Subcutaneous adipose tissue (tissue), 4 donors: ENCODE data around the gene DYNLT5. TPM values are rescaled to one million over a fixed set of nuclear protein-coding genes. Genes with fewer than 3 reads are reported as not detected.

Experiments
- total RNA-seq, 4 donors: library from RNA; depleted of rRNA; stranded (reverse); fragments of >200 nt; gene quantifications; one replicate each; pipeline ENCODE4 v1.1.0, GENCODE V29; 2016
- TF ChIP-seq, protein P1 (sequence below): fragments of 450-650 bp; IDR thresholded peaks from one replicate; pipeline ENCODE4 v1.5.1; 2016; ENCODE audit warnings: low read depth, mild to moderate bottlenecking, control low read depth, antibody characterized with exemption, moderate library complexity

Gene DYNLT5
- total RNA-seq, 4 donors from 2014 or later = 0.51 to 4.8 (median 2.8) TPM; not detected in 1

DNA sequence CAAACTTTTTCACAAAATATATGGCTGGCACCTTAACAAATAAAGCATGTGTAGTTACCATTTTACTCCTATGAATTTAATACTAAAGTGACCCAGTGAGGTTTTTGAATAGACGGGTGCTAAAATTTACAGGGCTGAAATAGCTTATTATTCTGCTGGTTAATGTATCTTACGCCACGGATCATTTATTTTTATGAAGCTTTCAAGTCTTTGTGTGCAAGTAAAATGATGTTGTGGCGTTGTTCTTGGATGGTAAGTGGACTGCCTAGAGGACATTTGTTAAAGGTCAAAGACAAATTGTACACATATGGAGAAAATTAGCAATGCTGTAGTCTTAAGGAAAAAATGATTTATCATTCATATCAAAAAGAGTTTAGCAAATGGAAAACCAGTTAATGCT lies 26.0 kb downstream of the DYNLT5 start:
- TF ChIP-seq, protein P1, sequence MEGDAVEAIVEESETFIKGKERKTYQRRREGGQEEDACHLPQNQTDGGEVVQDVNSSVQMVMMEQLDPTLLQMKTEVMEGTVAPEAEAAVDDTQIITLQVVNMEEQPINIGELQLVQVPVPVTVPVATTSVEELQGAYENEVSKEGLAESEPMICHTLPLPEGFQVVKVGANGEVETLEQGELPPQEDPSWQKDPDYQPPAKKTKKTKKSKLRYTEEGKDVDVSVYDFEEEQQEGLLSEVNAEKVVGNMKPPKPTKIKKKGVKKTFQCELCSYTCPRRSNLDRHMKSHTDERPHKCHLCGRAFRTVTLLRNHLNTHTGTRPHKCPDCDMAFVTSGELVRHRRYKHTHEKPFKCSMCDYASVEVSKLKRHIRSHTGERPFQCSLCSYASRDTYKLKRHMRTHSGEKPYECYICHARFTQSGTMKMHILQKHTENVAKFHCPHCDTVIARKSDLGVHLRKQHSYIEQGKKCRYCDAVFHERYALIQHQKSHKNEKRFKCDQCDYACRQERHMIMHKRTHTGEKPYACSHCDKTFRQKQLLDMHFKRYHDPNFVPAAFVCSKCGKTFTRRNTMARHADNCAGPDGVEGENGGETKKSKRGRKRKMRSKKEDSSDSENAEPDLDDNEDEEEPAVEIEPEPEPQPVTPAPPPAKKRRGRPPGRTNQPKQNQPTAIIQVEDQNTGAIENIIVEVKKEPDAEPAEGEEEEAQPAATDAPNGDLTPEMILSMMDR = no peak

DNA sequence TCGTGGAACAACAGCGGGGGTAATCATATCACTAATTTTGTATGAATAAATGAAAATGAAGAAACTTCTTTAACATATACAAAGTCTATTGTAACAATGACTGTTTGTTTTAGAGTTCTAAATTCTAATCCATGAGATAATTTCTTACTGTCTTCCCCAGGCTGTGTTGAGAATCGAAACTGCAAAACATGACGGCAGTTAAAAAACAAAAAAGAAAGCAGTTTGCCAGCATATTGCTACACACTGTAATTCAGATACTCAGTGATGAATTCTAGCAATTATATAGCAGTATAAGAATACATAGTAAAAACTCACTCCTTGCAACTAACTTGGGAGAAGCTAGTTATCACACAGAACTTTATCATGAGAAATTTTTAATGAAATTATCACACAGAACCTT lies 26.7 kb downstream of the DYNLT5 start:
- TF ChIP-seq, protein P1 = no peak

DNA sequence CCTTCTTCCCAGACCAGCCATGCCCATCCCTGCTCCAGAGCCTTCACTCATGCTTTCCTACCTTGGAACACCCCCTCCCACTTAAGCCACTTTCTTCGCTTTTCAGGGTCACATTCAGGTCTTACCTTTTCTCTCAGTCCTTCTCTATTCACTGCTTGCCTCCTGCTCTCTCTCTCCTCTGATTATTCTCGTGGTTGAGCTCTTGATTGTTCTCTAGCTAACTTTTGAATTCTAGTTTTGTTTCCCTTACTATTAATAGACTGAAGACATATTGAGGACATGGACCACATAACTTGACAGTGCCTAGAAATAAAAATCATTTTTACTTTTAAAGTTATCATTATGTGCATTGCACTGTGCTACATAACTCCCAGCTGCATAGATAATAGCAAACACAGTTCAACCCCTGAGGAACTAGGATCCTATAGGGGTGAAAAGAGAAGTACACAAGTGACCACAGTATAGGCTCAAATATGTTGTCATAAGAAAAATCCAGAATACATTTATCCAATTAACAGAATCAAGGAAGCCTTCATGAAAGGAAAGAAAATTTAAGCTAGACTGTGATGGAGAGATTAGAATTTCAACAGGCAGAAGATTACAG lies 27.3 kb downstream of the DYNLT5 start:
- TF ChIP-seq, protein P1 = no peak

DNA sequence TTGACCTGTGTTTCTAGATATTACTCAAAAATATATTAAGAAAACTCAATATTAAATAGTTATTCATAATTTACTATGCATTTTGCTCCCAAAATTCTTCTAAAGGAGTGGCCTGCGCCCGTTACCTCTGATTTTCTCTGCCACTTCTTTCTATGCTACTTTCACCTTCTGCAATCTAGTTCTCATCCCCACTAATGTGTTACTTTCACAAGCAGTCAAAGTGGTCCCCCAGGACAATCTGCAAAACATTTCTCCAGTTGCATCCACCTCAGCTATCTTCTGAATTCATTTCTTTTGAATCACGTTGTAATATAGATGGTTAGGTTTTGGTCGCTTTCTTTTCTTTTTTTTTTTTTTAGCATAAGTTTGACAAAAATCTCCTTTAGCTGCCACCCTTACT lies 35.4 kb downstream of the DYNLT5 start:
- TF ChIP-seq, protein P1 = no peak

DNA sequence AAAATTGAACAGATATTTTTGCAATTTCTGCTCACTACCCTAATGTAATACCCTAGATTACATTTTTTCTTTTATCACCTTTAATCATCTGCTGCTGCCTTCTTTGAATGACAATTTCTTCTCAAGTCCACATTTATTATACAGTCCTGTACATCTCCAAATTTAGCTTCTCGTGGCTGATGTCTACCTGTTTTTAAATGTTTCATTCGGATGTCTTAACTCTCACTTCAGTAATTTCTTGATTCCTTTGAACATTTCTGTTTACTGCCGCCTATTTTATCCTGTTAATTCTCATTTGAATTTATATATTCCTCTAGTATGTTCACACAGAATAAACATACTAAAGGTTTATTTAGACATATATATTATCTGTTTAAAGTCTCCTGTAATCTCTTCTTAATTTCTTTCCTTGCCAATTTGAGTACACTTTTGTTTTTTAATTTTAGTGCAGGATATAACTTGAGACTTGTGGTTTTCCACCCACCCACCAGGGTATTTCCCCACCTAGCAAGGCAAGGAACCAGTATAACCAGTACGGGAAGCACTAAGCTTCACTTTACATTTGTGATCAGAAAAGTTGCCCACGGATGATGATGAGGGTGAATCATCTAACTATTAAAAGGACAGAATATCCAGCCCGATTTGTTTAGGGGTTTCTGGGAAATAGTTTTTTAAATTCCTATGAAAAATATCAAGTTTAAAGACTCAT lies 36.1 kb downstream of the DYNLT5 start:
- TF ChIP-seq, protein P1 = no peak

DNA sequence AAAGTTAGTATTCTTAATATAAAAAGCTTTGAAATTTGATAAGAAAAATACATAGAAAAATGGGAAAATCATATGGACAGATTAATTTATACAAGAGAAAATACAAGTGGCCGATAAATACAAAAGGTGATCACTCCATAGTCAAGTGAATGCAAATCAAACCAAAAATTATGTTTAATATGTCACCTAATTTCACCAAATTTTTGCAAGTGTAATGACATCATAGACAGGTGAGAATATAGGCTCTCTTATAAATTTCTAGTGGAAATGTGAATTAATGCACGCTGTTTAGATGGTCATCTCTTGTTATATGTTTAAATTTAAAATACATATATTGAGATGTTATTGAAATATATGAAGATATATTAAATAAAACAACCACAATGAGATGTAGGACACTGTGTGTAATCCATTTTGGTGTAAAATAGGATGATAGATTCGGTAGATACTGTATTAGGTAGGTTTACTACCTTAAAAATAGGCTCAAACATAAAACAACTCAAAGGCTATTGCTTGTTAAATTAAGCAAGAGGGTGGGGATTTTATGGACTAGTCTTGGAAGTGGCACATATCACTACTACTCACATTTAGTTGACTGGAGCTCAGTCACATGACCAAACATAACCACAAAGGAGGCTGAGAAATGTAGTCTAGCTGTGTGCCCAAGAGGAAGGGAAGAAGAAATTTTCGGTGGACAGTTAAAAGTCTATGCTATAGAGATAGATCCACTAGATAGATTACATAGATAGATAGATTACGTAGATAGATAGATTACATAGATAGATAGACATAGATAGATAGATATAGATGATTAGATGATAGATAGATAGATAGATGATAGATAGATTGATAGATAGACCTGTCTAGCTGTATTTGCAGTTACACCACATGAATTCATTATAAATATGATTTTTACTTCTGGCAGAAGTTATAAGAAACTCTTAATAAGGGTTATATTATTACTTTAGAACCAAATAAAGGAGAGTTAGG lies 39.7 kb downstream of the DYNLT5 start:
- TF ChIP-seq, protein P1 = no peak

DNA sequence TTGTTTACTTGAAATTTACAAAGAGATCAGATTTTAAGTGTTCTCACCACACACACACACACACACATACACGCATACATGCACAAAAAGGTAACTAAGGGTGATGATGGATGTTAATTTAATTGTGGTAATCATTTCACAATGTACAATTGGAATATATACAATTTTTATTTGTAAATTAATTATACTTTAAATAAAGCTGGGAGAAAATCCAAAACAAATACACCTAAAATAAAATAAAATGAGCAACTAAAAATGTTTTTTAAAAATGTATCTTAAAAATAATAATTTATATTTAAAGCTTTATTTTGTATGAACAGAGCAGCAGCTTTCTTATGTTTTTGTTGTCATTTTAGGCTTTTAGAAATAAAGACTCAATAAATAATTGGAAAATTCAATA lies 57.0 kb downstream of the DYNLT5 start:
- TF ChIP-seq, protein P1 = no peak
